Stimulated activated naive CD4-positive, alpha-beta T cell (primary cell): ENCODE results near the gene FBXO4.
"Not testable (repeated sequence)": the region's sequence is repeated elsewhere in the genome, so short reads cannot be mapped to it uniquely, and the experiment has no call there.

ENCODE experiments used
- DNase-seq, 6 experiments: peaks; one replicate each; lab custom pipeline; 2025; lab: John Stamatoyannopoulos, UW

FBXO4 gene

DNA sequence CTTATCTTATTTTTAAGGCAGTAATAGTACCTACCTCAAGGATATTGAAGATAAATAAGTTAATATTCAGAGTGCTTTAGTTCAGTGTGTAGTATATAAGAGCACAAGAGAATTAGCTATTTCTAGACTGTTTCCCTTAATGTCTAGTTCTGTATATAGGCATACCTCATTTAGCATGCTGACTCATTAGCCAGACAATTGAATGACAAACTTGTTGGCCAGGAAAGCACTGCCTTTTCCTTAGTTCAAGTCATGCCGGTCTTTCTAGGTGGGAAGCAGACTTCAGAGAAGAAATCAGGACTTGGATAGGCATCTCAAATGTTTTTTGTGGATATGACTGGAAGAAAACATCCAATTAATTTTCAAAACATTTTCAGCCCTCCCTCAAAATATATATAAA, 3.2 kb upstream of the FBXO4 start:
- no peak for DNase-seq

- DNase-seq, result no peak
Observed at GRCh38 chr5:41924526-41924871, 582 bp upstream of the FBXO4 start.

DNA sequence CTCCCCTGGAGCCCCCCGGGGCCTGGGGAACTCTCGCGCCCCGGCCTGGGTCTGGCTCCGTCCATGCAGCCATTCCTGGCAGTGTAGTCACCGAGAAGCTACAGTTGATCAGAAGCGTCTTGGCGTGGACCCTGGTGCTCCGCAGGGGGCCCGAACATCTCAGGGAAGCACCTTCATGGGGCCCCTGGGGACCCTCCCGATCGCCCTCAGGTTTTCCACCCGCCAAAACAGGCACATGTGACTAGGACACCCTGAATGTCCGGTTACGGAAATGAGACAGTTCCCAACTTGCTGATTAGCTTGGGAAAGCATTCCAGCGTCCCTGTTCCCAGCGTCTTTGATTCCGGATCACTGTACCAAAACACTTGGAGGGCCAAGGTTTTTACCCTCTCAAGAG, 472 bp downstream of the FBXO4 start:
- no peak for DNase-seq

DNA sequence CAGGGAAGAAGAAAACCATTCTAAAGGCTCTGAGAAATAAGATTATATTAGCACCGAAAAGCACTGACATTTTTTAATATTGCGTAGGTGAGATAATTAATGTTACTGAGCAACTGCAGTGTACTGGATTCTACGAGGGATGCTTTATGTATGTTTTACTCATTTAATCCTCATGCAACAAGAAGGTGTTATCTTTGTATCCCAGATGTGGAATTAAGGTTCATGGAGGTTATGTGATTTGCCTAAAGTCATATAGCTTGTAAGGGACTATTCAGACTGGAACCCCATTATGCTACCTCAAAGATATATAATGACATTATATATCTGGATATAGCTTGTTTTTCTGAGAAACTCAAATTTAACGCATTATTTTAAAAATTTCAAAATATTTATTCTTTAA, 2.5 kb downstream of the FBXO4 start:
- no peak for DNase-seq

DNA sequence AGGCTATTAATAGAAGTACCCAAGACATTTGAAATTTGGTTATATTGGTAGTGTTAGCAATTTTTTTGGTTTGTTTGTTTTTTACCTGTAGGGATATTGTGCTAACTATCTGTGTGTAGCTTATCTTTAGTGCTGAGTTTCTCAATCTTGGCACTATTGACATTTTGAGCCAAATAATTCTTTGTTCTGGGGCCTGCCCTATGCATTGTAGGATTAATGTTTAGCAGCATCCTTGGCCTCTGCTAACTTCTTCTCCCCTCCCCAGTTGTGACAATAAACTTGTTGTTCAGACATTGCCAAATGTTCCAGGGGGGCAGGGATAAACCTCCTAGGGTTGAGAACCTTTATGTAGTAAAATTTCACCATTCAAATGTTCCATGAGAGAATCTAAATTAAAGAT, 4.0 kb downstream of the FBXO4 start:
- no peak for DNase-seq

- no peak for DNase-seq
Observed at GRCh38 chr5:41932770-41933169, 7.7 kb downstream of the FBXO4 start.

DNA sequence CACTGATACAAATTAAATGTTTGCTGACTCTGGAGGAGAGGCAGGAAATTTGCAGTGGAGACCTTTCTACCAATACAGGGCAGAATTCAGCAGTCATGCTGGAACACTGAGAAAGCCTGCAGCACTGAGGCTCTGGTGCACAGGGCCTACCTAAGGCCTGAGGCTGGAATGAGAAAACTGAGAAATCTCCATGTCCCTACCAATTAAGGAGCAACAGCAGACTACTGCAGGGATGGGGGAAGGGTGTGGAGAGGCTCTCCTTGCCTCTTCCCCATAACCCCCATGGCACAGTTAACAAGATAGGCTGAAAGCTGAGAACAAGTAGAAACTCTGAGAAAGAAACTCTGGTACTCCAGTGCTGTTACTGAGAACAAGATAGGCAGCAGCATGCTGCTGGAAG, 10.5 kb downstream of the FBXO4 start:
- no peak for DNase-seq

DNA sequence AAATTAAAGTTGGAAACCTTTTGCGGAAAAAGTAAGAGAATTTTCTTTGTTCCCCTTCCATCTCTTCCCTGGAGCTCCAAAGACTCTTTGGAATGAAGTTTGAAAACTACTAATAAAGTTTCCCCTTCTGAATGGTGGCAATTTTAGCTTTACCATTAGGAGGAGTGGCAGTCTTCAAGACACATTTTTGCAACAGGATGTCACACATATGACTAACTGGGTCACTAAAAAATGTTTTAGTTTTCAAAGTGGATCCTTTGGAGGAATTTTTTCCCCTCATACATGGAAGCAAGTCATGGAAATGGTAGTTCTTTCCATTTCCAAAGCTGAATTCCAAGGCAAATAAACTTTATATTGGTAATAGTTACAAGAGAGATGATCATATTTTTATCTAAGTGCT, 15.6 kb downstream of the FBXO4 start:
- no peak for DNase-seq

- DNase-seq, result not testable (repeated sequence)
Observed at GRCh38 chr5:41945332-41945955, 20.4 kb downstream of the FBXO4 start.

DNA sequence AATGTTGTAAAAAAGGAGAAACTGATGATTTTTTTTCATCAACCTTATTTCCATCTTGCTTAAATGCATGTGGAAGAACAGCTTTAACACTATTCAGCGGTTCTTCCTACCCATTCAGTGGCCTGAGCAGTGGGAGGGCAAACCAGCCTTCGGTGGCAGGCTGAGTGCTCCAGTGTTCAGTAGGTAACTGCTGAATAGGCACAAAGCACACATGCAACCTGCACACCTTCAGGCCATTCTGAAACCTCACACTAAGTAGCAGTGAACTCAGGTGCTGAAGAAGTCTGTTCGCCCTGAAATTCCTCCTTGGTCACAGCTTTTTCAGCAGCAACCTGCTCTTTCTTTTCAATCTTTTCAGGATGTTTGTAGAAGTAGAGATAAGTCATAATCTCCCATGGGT, 26.1 kb downstream of the FBXO4 start:
- DNase-seq, result no peak

DNA sequence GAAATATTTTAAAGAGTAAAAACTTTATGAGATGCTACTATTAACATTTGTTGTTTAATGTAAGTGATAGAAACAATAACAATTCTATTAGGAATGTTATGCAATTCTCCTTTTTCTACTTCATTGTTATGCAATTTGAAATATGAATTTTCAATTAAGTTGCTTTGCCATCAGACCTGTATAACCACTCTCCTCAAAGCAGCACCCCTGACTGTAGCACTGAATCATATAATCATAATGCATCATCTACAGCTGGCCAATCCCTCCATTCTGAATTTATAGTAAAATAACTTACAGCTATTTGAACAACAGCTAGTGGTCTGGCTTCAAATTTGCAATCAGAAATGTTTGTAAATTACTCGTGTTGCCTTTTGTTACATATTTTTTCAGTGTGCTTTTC, 29.2 kb downstream of the FBXO4 start:
- DNase-seq, result no peak

GRCh38 chr5:41955432-41956024, 30.4 kb downstream of the FBXO4 start:
- DNase-seq, result no peak

GRCh38 chr5:41956943-41957342, 31.9 kb downstream of the FBXO4 start:
- DNase-seq, result no peak

- DNase-seq, result no peak
Observed at GRCh38 chr5:41960481-41960880, 35.4 kb downstream of the FBXO4 start.

DNA sequence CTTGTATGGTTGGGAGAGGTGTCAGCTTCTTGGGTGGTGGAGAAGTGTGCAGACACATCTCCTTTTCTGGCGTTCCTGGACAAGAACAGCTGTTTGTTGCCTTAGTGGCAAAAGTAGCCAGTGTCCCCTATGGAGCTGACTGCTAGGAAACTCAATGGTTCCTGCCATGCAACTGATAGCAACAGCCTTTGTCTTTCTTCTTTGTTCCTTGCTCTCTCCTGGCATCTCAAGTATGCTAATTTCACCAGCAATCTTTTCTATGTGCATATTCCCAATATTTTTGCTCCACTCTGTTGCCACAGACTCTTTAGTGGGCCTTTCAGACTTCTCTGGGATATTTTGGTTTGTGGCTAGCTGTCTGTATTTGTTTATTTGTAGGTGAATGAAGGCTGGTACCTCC, 36.7 kb downstream of the FBXO4 start:
- no peak for DNase-seq

DNA sequence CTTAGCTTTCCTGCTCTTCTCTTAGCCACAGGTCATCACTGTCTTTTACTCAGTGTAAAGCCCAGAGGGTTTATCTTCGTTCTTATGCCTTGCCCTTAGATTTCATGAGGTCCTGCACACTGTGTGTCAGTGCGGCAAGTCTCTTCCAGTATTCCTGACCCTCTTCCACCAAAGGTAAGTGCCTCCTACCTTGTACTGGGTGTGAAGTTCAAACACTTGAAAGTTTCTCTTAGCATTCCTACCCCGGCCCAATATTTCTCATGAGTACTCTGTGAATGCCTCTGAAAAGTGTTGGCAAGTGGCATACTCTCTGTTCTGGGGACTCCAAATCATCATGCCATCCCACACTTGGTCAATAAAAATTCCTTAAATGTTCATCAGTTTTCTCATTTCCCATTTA, 37.4 kb downstream of the FBXO4 start:
- DNase-seq, result no peak

DNA sequence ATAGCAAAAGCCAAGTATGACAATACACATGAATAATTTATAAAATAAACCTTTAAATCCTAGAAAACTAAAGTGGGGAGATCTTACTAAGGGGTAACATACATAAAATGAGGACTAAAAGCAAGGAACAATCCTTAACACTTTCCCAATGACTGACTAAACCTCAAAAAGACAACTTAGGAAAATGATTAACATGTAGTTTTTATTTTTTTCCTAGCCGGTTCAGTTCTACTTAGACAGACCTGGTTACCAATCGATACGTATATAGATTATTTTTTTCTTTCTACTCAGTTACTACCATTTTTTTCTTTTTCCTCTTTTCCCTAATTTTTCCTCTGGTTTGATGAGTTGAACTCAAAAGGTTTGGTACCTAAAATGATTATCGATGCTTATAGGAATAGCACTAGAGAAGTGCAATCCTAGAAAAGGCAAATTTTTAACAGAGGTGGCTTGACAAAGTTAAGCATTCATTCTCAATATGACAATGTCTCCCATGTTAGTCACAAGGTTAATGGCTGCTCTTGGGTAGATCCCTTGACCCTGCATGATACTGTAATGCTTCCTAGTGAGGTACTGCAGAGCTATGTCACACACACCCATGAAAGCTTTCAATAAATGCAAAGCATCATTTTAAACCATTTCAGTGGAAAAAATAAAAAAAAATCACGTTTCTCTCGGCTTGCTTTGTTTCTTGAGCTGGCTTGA, 41.5 kb downstream of the FBXO4 start:
- no peak for DNase-seq

DNA sequence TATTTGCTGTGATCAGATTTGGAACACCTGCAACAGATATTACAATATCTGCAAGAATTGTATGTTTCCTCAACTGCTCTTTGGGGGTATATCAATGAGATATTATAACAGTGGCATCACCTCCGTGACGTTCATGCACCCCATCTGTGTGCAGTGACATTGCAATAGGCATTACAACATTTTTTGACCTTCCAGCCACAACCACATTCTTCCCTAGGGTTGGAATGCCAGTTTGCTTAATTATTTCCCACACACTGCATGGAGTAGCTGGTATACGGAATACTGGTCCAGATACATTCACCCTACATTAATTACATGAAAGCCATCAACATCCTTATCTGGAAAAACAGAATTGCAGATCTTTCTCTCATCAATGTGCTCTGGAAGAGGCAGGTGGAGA, 42.3 kb downstream of the FBXO4 start:
- DNase-seq, result no peak

- no peak for DNase-seq
Observed at GRCh38 chr5:41968153-41968723, 43.2 kb downstream of the FBXO4 start.

DNA sequence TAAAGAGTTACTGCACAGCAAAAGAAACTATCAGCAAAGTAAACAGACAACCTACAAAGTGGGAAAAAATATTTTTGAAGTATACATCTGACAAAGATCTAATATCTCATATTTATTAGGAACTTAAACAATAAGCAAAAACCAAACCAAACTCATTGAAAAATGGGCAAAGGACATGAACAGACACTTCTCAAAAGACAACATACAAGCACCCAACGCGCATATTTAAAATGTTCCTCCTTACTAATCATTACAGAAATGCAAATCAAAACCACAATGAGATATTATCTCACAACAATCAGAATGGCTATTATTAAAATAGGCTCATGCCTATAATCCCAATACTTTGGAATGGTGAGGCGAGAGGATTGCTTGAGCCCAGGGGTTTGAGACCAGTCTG, 48.0 kb downstream of the FBXO4 start:
- DNase-seq, result no peak

DNA sequence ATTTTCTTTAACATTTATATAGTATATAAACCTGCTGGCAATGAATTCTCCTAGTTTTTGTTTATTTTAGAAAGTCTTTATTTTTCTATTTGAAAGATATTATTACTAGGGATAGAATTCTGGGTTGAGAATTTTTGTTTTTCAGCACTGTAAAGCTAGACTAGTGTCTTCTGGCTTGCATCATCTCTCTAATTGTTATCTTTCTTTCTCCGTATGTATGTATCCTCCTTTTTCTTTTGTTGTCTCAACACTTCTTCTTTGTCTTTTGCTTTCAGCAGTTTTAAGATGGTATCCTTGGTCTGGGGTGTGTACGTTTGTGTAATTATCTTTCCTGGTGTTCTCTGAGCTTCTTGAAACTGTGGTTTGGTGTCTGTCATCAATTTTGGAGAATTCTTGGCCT, 48.8 kb downstream of the FBXO4 start:
- DNase-seq, result no peak

- DNase-seq, result no peak
Observed at GRCh38 chr5:41978676-41979075, 53.6 kb downstream of the FBXO4 start.

DNA sequence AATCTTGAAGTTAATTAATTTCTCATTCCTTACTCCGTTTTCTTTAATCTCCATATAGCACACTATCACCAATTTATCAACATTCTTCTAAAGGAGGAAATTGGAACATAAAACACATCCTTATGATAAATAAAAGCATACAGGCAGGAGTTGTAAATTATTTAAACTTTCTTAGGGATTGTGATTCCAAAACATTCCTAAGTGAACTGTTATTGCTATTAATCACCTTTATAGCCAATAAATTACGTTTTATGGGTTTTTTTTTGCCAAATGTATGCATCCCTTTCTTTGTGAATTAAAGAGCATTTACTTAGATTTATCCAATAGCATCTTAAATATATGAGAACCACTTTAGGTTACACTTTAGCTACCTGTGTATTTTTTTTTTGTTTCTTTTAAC, 55.3 kb downstream of the FBXO4 start:
- DNase-seq, result no peak

DNA sequence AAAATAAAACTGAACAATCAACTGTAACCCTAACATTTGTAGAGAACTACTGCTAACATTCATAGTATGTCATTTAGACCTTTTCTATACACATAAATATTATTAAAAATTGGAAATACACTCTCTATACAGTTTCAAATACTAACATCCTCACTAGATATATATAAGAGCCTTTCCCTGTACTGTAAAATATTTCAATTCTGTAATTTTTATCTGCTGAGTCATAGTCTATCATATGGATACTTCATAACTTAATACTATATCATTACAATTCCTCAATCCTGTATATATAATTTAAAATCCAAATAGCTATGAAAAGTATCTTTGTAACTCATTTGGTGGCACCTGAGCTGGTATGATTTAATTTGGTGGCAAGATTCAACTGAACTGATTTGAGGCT, 55.8 kb downstream of the FBXO4 start:
- no peak for DNase-seq
